Measurements from ENCODE around the gene FHL3. TPM values are rescaled to one million over a fixed set of nuclear protein-coding genes. Genes with fewer than 3 reads are reported as not detected.

The FHL3 gene
- total and polyA plus RNA-seq, 2 of the 4 experiments (the other 2 are of a cell fraction): 11.5 to 27.1 TPM

GRCh38 chr1:38047603-38048141, 42.4 kb upstream of the FHL3 start:
- Histone ChIP-seq H4K8ac (ENCODE audit: low read depth in 2 of 2, low read length in 2 of 2) (no peak overlapping the region), H3K56ac (ENCODE audit: extremely low read depth, insufficient read depth, low read length) (no peak overlapping the region), H3K23ac (ENCODE audit: low read depth, low read length) (no peak overlapping the region), H3K27me3 (ENCODE audit: control insufficient read depth, insufficient read depth, low read length) (peaks cover 69% of the 10 kb centered on the region), H3K27ac (ENCODE audit: insufficient read depth, low read length) (no peak overlapping the region), H2BK5ac (ENCODE audit: low read depth, low read length, poor library complexity, severe bottlenecking) (no peak overlapping the region), H2BK20ac (ENCODE audit: low read depth, low read length) (no peak overlapping the region), H3K4me1 (ENCODE audit: control insufficient read depth, insufficient read depth, low read length) (no peaks in the 10 kb centered on the region), H3K9me1 (ENCODE audit: insufficient read depth, low read length) (no peaks in the 10 kb centered on the region), H2AFZ (replicated peaks; ENCODE audit: low read length, poor library complexity) (peak overlapping the region; percentile 97), H3K79me1 (ENCODE audit: low read depth in 1 of 2, low read length in 2 of 2) (no peaks in the 10 kb centered on the region), H2BK15ac (ENCODE audit: low read depth, low read length) (no peak overlapping the region), H3K9me3 (ENCODE audit: control insufficient read depth, insufficient read depth, low read length) (0 out of 2 replicates have a peak, but pooled peaks cover 2% of the 10 kb centered on the region), H3K18ac (ENCODE audit: low read depth, low read length) (no peak overlapping the region), H3K4me3 (ENCODE audit: insufficient read depth, low read depth, low read length) (peak overlapping the region; percentile 48), H4K91ac (ENCODE audit: insufficient read depth, low read depth, low read length) (no peak overlapping the region; the same call in 1 of the 2 replicates), H3K9ac (ENCODE audit: low read depth, low read length) (no peak overlapping the region), H2BK120ac (ENCODE audit: low read depth, low read length) (no peak overlapping the region), H2AK5ac (ENCODE audit: low read depth, low read length) (no peak overlapping the region), H2AK9ac (replicated peaks; ENCODE audit: low read depth, low read length, poor library complexity) (peak overlapping the region; percentile 79), H4K5ac (ENCODE audit: low read depth, low read length) (no peak overlapping the region), H3K4me2 (ENCODE audit: low read depth, low read length) (peak overlapping the region; percentile 88), H3K36me3 (ENCODE audit: control insufficient read depth, insufficient read depth, low read length) (no peaks in the 10 kb centered on the region), H3K4ac (ENCODE audit: low read depth, low read length) (no peak overlapping the region), H3K14ac (replicated peaks; ENCODE audit: low read depth, low read length) (no peak overlapping the region), H4K20me1 (ENCODE audit: insufficient read depth, low read length) (no peaks in the 10 kb centered on the region)
- 9% methylated on average over 15 of the region's 34 CpGs; no CpG with 5 or more reads in 1 of the 2 experiments for WGBS, 2 experiments (ENCODE audit: extremely low coverage in 2 of 2, insufficient read length in 1 of 2)
- intact Hi-C loops (cut with micrococcal nuclease): no loop called here
- POLR2A ChIA-PET (ENCODE audit: unreplicated experiment): no interaction called here
- DNase-seq: peak; percentile 56
- no TSS peak for BruUV-seq (replicated peaks)
- ATAC-seq (ENCODE audit: low read depth): peak; percentile 21
- no peak for TF ChIP-seq MAFK (IDR thresholded peaks at IDR 0.05; ENCODE audit: low read depth, low read length)
- TF ChIP-seq MXI1 (IDR thresholded peaks at IDR 0.05; ENCODE audit: borderline replicate concordance, low read depth, low read length): peak; percentile 87
- CTCF ChIA-PET: no interaction called here
- in situ Hi-C loops (cut with MboI; ENCODE audit: low sequenced_read_pairs): no loop called here
- dilution Hi-C loops (cut with HindIII; ENCODE audit: low sequenced_read_pairs, unreplicated experiment): no loop called here

Measured in IMR-90 (cell line).